PC-3 (cell line): ENCODE measurements around the gene YIF1B.

ENCODE experiments used
- EZH2 ChIP-seq: fragments of 300-600 bp; sonication (generic); IDR thresholded peaks from one replicate; pipeline ENCODE4 v1.6.1; 2017; ENCODE audit warnings: antibody characterized with exemption, mild to moderate bottlenecking, low read length; ENCODE audit not compliant: unreplicated experiment
- EZH2phosphoT487 ChIP-seq: fragments of 300-600 bp; sonication (generic); IDR thresholded peaks from 2 replicates; pipeline ENCODE4 v1.6.1; 2018; ENCODE audit warnings: mild to moderate bottlenecking, antibody characterized with exemption, low read length, borderline replicate concordance
- TF ChIP-seq, protein P1 (sequence below): fragments of 300-600 bp; sonication (generic); conservative IDR thresholded peaks from 2 replicates; pipeline ENCODE4 v1.5.1; 2017; ENCODE audit warnings: antibody characterized with exemption, low read depth, mild to moderate bottlenecking, low read length

DNA sequence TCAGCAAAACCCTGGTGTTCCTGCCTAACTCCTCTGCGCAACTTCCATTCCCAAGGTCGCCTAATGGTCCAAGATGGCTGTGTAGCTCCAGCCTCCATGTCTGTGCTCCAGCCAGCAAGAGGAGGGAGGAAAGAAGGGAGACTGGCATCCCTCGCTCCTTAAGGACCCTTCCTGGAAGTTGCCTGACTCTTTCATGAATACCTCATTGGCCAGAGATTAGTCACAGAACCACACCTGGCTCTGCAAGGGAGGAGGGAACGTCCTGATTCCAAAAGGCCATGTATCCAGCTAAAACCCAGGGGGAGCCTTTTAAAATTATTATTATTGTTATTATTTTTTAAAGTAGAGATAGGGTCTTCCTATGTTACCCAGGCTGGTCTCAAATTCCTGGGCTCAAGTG, 8.7 kb upstream of the YIF1B start:
- TF ChIP-seq EZH2, result no peak
- TF ChIP-seq, protein P1, sequence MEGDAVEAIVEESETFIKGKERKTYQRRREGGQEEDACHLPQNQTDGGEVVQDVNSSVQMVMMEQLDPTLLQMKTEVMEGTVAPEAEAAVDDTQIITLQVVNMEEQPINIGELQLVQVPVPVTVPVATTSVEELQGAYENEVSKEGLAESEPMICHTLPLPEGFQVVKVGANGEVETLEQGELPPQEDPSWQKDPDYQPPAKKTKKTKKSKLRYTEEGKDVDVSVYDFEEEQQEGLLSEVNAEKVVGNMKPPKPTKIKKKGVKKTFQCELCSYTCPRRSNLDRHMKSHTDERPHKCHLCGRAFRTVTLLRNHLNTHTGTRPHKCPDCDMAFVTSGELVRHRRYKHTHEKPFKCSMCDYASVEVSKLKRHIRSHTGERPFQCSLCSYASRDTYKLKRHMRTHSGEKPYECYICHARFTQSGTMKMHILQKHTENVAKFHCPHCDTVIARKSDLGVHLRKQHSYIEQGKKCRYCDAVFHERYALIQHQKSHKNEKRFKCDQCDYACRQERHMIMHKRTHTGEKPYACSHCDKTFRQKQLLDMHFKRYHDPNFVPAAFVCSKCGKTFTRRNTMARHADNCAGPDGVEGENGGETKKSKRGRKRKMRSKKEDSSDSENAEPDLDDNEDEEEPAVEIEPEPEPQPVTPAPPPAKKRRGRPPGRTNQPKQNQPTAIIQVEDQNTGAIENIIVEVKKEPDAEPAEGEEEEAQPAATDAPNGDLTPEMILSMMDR, result no peak
- TF ChIP-seq EZH2phosphoT487, result no peak
